HCT116 (cell line): ENCODE data around the gene HRNR. TPM values are rescaled to one million over a fixed set of nuclear protein-coding genes. Genes with fewer than 3 reads are reported as not detected.

Source experiments
- ATAC-seq: fragments of 200-7000 bp; cut with Tn5 transposase; 2 replicates; pipeline ENCODE4 v1.9.1; 2020; ENCODE audit warnings: mild to moderate bottlenecking, moderate library complexity
- BruUV-seq: library from RNA; stranded (reverse); fragments of 400-500 nt; replicated peaks from 2 replicates; lab custom pipeline; 2021; lab: Mats Ljungman, UMichigan
- CTCF ChIA-PET: fragments of 300-600 bp; sonication (Branson Sonifier 250); formaldehyde crosslinking; loops from one replicate; lab custom pipeline; 2021; ENCODE audit warnings: antibody characterized with exemption; lab: Charles Lee
- POLR2A ChIA-PET: fragments of 300-600, 350-600 bp; sonication (Branson Sonifier 250); formaldehyde crosslinking; loops from one replicate; lab custom pipeline; 2021; ENCODE audit warnings: antibody characterized with exemption; lab: Charles Lee
- RAD21 ChIA-PET, 2 experiments: fragments of 300-600 bp; sonication (Branson Sonifier 250); formaldehyde crosslinking; loops; one replicate each; lab custom pipeline; 2023; ENCODE audit warnings: low total read pairs in 2 of 2; ENCODE audit not compliant: uncharacterized antibody in 2 of 2, unreplicated experiment in 2 of 2, low non-redundant PET in 1 of 2; lab: Charles Lee
- DNase-seq: peaks from one replicate; pipeline ENCODE4 v3.0.0-alpha.2; 2010; ENCODE audit warnings: low read depth, low spot score
- H2AFZ ChIP-seq: fragments of 200-600 bp; shearing (Covaris generic), sonication (generic); 2 replicates; pipeline ENCODE4 v1.6.1; 2017; ENCODE audit warnings: low read depth, mixed run types, mixed read lengths, antibody characterized with exemption, low read length; ENCODE audit not compliant: poor library complexity, severe bottlenecking
- H3K27ac ChIP-seq: 2 replicates; pipeline ENCODE4 v1.5.1; 2012; ENCODE audit warnings: low read depth, low read length
- H3K27me3 ChIP-seq: fragments of 200-600 bp; sonication (generic); 2 replicates; pipeline ENCODE4 v1.6.1; 2016; ENCODE audit warnings: mixed run types, low read length, mixed read lengths; ENCODE audit not compliant: insufficient read depth
- H3K36me3 ChIP-seq, 2 experiments: fragments of 200-500 bp in 1 of 2; fragments of 200-600 bp in 1 of 2; sonication (Bioruptor generic) in 1 of 2; sonication (generic) in 1 of 2; 2 replicates each; pipeline versions ENCODE4 v1.5.1 to v1.6.1; 2014 to 2016; ENCODE audit warnings: low read length in 2 of 2, inconsistent platforms in 1 of 2, mixed read lengths in 1 of 2, mixed run types in 1 of 2; ENCODE audit not compliant: insufficient read depth in 2 of 2, control insufficient read depth in 1 of 2
- H3K4me1 ChIP-seq, 2 experiments: fragments of 200-600 bp in 1 of 2; sonication (generic) in 1 of 2; 2 replicates each; pipeline versions ENCODE4 v1.5.1 to v1.6.1; 2012 to 2017; ENCODE audit warnings: low read length in 2 of 2, inconsistent platforms in 1 of 2, mild to moderate bottlenecking in 1 of 2, mixed read lengths in 1 of 2, mixed run types in 1 of 2, moderate library complexity in 1 of 2; ENCODE audit not compliant: insufficient read depth in 2 of 2, control insufficient read depth in 1 of 2
- H3K4me2 ChIP-seq: fragments of 200-600 bp; sonication (generic); 2 replicates; pipeline ENCODE4 v1.6.1; 2017; ENCODE audit warnings: mixed run types, low read length, mixed read lengths
- H3K4me3 ChIP-seq, 2 experiments: fragments of 200-600 bp in 1 of 2; sonication (generic) in 1 of 2; replicated peaks in 1 of 2; 2 replicates each; pipeline ENCODE4 v1.5.1; 2011 to 2016; ENCODE audit warnings: low read length in 2 of 2, control low read depth in 1 of 2, low read depth in 1 of 2, mild to moderate bottlenecking in 1 of 2, mixed read lengths in 1 of 2, mixed run types in 1 of 2
- H3K79me2 ChIP-seq: fragments of 200-600 bp; sonication (generic); 2 replicates; pipeline ENCODE4 v1.6.1; 2017; ENCODE audit warnings: mild to moderate bottlenecking, mixed run types, low read length, moderate library complexity, mixed read lengths; ENCODE audit not compliant: insufficient read depth
- H3K9ac ChIP-seq: fragments of 200-600 bp; sonication (generic); 2 replicates; pipeline ENCODE4 v1.6.1; 2016; ENCODE audit warnings: low read length, mixed read lengths
- H3K9me2 ChIP-seq: fragments of 200-600 bp; sonication (generic), shearing (Covaris generic); 2 replicates; pipeline ENCODE4 v1.6.1; 2017; ENCODE audit warnings: mixed run types, mild to moderate bottlenecking, moderate library complexity; ENCODE audit not compliant: insufficient read depth
- H3K9me3 ChIP-seq, 2 experiments: fragments of 200-500 bp in 1 of 2; fragments of 200-600 bp in 1 of 2; sonication (Bioruptor generic) in 1 of 2; sonication (generic) in 1 of 2; 2 replicates each; pipeline ENCODE4 v1.6.1; 2014 to 2017; ENCODE audit warnings: low read length in 2 of 2, mixed read lengths in 2 of 2, inconsistent platforms in 1 of 2, low read depth in 1 of 2, mild to moderate bottlenecking in 1 of 2, mixed run types in 1 of 2, moderate library complexity in 1 of 2; ENCODE audit not compliant: control insufficient read depth in 1 of 2, insufficient read depth in 1 of 2
- H4K20me1 ChIP-seq: fragments of 200-600 bp; sonication (generic), shearing (Covaris generic); 2 replicates; pipeline ENCODE4 v1.6.1; 2017; ENCODE audit warnings: mixed run types, mild to moderate bottlenecking, moderate library complexity; ENCODE audit not compliant: insufficient read depth
- CBX3 ChIP-seq: IDR thresholded peaks from 2 replicates; pipeline ENCODE4 v1.6.1; 2012; ENCODE audit warnings: low read depth
- CEBPB ChIP-seq: IDR thresholded peaks from 2 replicates; pipeline ENCODE4 v1.6.1; 2012; ENCODE audit warnings: low read depth
- EGR1 ChIP-seq: IDR thresholded peaks from 2 replicates; pipeline ENCODE4 v1.6.1; 2012; ENCODE audit warnings: low read depth
- ELF1 ChIP-seq: IDR thresholded peaks from 2 replicates; pipeline ENCODE4 v1.6.1; 2012; ENCODE audit warnings: low read depth, borderline replicate concordance
- EZH2 ChIP-seq: fragments of 200-600 bp; sonication (generic); IDR thresholded peaks from 2 replicates; pipeline ENCODE4 v1.6.1; 2017; ENCODE audit warnings: antibody characterized with exemption, mixed run types
- FOSL1 ChIP-seq: IDR thresholded peaks from 2 replicates; pipeline ENCODE4 v1.6.1; 2012; ENCODE audit warnings: low read depth
- POLR2A ChIP-seq: IDR thresholded peaks from 2 replicates; pipeline ENCODE4 v1.7.0; 2011; ENCODE audit warnings: borderline replicate concordance; ENCODE audit not compliant: insufficient read depth, insufficient read length; ENCODE audit errors: extremely low read depth
- POLR2AphosphoS5 ChIP-seq: IDR thresholded peaks from 2 replicates; pipeline ENCODE4 v1.6.1; 2011; ENCODE audit warnings: mild to moderate bottlenecking, low read depth, low read length, moderate library complexity
- RAD21 ChIP-seq: IDR thresholded peaks from 2 replicates; pipeline ENCODE4 v1.6.1; 2012; ENCODE audit warnings: low read depth, mild to moderate bottlenecking
- SIN3A ChIP-seq: IDR thresholded peaks from 2 replicates; pipeline ENCODE4 v1.6.1; 2012; ENCODE audit warnings: low read depth
- SP1 ChIP-seq: IDR thresholded peaks from 2 replicates; pipeline ENCODE4 v1.6.1; 2012; ENCODE audit warnings: low read depth
- SRF ChIP-seq: IDR thresholded peaks from 2 replicates; pipeline ENCODE4 v1.6.1; 2012; ENCODE audit warnings: low read depth
- TCF7L2 ChIP-seq: IDR thresholded peaks from 2 replicates; pipeline ENCODE4 v1.7.0; 2011; ENCODE audit warnings: borderline replicate concordance, inconsistent platforms; ENCODE audit not compliant: insufficient read depth, insufficient read length; ENCODE audit errors: extremely low read depth
- YY1 ChIP-seq: IDR thresholded peaks from 2 replicates; pipeline ENCODE4 v1.6.1; 2011; ENCODE audit warnings: low read length, low read depth, moderate library complexity, mild to moderate bottlenecking; ENCODE audit not compliant: insufficient replicate concordance; ENCODE audit errors: extremely low read depth
- ZNF274 ChIP-seq: fragments of 200-500 bp; sonication (Bioruptor generic); IDR thresholded peaks from 2 replicates; pipeline ENCODE4 v1.6.1; 2014; ENCODE audit warnings: mild to moderate bottlenecking, low read depth, low read length, inconsistent platforms
- intact Hi-C: fragments of 100-400 bp; cut with micrococcal nuclease; formaldehyde crosslinking; loops from 2 replicates; pipeline ENCODE4 v1.10.0; 2022
- total RNA-seq: library from RNA; stranded (reverse); gene quantifications from one replicate; pipeline ENCODE4 v1.2.1, GENCODE V29; 2021; ENCODE audit not compliant: unreplicated experiment
- TF ChIP-seq, protein P1 (sequence below): IDR thresholded peaks from 2 replicates; pipeline ENCODE4 v1.6.1; 2012; ENCODE audit warnings: low read depth
- TF ChIP-seq, protein P2 (sequence below): IDR thresholded peaks from 2 replicates; pipeline ENCODE4 v1.6.1; 2011; ENCODE audit warnings: mild to moderate bottlenecking, low read length, moderate library complexity; ENCODE audit not compliant: insufficient replicate concordance; ENCODE audit errors: extremely low read depth
- TF ChIP-seq, protein P3 (sequence below): IDR thresholded peaks from 2 replicates; pipeline ENCODE4 v1.6.1; 2012
- TF ChIP-seq, protein P4 (sequence below), 3 experiments: fragments of 200-600 bp in 1 of 3; sonication (generic) in 1 of 3; IDR thresholded peaks in 2 of 3; conservative IDR thresholded peaks in 1 of 3; 2 replicates each; pipeline ENCODE4 v1.5.1; 2012 to 2017; ENCODE audit warnings: low read depth in 2 of 3, low read length in 2 of 3, antibody characterized with exemption in 1 of 3, borderline replicate concordance in 1 of 3, control low read depth in 1 of 3, mild to moderate bottlenecking in 1 of 3, mixed read lengths in 1 of 3, mixed run types in 1 of 3, moderate library complexity in 1 of 3; ENCODE audit not compliant: insufficient read depth in 1 of 3

HRNR gene
- total RNA-seq, 1 experiment from 2014 or later: not detected

DNA sequence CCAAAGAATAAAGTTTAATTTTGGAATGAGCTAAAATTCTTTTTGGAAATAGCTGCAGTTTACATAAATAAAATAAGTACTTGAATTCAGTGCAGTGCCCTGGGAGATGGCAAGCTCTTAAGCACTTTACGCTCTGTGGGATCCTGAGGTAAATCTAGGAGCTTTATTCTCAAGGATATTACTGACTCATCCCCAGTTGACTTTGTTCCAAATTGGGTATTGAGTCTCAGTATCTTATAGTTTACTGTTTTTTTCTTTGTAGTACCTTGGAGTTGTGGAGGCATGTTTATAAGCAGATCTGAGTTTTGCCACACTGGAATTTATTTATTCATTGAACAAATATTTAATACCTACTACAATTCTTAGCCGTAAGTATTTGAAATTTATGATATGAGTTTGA lies 27.4 kb upstream of the HRNR start:
- Histone ChIP-seq H3K27ac (no peak overlapping the region), H3K4me1 (no peaks in the 10 kb centered on the region)

More for the DNA sequence above, 27.4 kb upstream of the HRNR start:
- ChIA-PET RAD21 (no interaction called here), CTCF (no interaction called here), POLR2A (no interaction called here)
- no peaks in the 10 kb centered on the region for H4K20me1 ChIP-seq
- no peaks in the 10 kb centered on the region for H3K9me3 ChIP-seq
- H3K4me2 ChIP-seq: no peak overlapping the region
- no peak overlapping the region for H2AFZ ChIP-seq
- no TSS peak for BruUV-seq
- no peak overlapping the region for H3K9ac ChIP-seq
- DNase-seq (no peak), ATAC-seq (no peak)
- no peaks in the 10 kb centered on the region for H3K36me3 ChIP-seq
- H3K79me2 ChIP-seq: no peaks in the 10 kb centered on the region
- no peak for TF ChIP-seq RAD21
- no peak for TF ChIP-seq FOSL1
- no peak for TF ChIP-seq CEBPB
- TF ChIP-seq YY1: no peak
- TF ChIP-seq, protein P1, sequence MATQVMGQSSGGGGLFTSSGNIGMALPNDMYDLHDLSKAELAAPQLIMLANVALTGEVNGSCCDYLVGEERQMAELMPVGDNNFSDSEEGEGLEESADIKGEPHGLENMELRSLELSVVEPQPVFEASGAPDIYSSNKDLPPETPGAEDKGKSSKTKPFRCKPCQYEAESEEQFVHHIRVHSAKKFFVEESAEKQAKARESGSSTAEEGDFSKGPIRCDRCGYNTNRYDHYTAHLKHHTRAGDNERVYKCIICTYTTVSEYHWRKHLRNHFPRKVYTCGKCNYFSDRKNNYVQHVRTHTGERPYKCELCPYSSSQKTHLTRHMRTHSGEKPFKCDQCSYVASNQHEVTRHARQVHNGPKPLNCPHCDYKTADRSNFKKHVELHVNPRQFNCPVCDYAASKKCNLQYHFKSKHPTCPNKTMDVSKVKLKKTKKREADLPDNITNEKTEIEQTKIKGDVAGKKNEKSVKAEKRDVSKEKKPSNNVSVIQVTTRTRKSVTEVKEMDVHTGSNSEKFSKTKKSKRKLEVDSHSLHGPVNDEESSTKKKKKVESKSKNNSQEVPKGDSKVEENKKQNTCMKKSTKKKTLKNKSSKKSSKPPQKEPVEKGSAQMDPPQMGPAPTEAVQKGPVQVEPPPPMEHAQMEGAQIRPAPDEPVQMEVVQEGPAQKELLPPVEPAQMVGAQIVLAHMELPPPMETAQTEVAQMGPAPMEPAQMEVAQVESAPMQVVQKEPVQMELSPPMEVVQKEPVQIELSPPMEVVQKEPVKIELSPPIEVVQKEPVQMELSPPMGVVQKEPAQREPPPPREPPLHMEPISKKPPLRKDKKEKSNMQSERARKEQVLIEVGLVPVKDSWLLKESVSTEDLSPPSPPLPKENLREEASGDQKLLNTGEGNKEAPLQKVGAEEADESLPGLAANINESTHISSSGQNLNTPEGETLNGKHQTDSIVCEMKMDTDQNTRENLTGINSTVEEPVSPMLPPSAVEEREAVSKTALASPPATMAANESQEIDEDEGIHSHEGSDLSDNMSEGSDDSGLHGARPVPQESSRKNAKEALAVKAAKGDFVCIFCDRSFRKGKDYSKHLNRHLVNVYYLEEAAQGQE: no peak
- TF ChIP-seq EZH2: no peak
- no peak for TF ChIP-seq POLR2A
- no peak for TF ChIP-seq ELF1
- no peak for TF ChIP-seq POLR2AphosphoS5
- TF ChIP-seq SP1: no peak
- TF ChIP-seq, protein P2, sequence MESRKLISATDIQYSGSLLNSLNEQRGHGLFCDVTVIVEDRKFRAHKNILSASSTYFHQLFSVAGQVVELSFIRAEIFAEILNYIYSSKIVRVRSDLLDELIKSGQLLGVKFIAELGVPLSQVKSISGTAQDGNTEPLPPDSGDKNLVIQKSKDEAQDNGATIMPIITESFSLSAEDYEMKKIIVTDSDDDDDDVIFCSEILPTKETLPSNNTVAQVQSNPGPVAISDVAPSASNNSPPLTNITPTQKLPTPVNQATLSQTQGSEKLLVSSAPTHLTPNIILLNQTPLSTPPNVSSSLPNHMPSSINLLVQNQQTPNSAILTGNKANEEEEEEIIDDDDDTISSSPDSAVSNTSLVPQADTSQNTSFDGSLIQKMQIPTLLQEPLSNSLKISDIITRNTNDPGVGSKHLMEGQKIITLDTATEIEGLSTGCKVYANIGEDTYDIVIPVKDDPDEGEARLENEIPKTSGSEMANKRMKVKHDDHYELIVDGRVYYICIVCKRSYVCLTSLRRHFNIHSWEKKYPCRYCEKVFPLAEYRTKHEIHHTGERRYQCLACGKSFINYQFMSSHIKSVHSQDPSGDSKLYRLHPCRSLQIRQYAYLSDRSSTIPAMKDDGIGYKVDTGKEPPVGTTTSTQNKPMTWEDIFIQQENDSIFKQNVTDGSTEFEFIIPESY: no peak
- no peak for TF ChIP-seq CBX3
- no peak for TF ChIP-seq ZNF274
- TF ChIP-seq, protein P3, sequence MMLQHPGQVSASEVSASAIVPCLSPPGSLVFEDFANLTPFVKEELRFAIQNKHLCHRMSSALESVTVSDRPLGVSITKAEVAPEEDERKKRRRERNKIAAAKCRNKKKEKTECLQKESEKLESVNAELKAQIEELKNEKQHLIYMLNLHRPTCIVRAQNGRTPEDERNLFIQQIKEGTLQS: no peak
- no peak for TF ChIP-seq SIN3A
- TF ChIP-seq, protein P4, sequence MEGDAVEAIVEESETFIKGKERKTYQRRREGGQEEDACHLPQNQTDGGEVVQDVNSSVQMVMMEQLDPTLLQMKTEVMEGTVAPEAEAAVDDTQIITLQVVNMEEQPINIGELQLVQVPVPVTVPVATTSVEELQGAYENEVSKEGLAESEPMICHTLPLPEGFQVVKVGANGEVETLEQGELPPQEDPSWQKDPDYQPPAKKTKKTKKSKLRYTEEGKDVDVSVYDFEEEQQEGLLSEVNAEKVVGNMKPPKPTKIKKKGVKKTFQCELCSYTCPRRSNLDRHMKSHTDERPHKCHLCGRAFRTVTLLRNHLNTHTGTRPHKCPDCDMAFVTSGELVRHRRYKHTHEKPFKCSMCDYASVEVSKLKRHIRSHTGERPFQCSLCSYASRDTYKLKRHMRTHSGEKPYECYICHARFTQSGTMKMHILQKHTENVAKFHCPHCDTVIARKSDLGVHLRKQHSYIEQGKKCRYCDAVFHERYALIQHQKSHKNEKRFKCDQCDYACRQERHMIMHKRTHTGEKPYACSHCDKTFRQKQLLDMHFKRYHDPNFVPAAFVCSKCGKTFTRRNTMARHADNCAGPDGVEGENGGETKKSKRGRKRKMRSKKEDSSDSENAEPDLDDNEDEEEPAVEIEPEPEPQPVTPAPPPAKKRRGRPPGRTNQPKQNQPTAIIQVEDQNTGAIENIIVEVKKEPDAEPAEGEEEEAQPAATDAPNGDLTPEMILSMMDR (IDR thresholded peaks at IDR 0.05 in 2 of 3, conservative IDR thresholded peaks at IDR 0.05 in 1 of 3; ENCODE audit: borderline replicate concordance in 1 of 3, insufficient read depth in 1 of 3, low read depth in 2 of 3, low read length in 2 of 3): no peak
- TF ChIP-seq SRF: no peak
- no peak for TF ChIP-seq EGR1
- no peak for TF ChIP-seq TCF7L2
- H3K4me3 ChIP-seq: no peak overlapping the region
- H3K9me2 ChIP-seq: no peaks in the 10 kb centered on the region
- H3K27me3 ChIP-seq: peaks cover 32% of the 10 kb centered on the region; the same call in 1 of the 2 replicates
- intact Hi-C loops: no loop called here
